ENCODE measurements around the gene VWF. TPM values are rescaled to one million over a fixed set of nuclear protein-coding genes. Genes with fewer than 3 reads are reported as not detected.

VWF gene
- total RNA-seq, 1 donor from 2014 or later: 2.2 TPM

DNA sequence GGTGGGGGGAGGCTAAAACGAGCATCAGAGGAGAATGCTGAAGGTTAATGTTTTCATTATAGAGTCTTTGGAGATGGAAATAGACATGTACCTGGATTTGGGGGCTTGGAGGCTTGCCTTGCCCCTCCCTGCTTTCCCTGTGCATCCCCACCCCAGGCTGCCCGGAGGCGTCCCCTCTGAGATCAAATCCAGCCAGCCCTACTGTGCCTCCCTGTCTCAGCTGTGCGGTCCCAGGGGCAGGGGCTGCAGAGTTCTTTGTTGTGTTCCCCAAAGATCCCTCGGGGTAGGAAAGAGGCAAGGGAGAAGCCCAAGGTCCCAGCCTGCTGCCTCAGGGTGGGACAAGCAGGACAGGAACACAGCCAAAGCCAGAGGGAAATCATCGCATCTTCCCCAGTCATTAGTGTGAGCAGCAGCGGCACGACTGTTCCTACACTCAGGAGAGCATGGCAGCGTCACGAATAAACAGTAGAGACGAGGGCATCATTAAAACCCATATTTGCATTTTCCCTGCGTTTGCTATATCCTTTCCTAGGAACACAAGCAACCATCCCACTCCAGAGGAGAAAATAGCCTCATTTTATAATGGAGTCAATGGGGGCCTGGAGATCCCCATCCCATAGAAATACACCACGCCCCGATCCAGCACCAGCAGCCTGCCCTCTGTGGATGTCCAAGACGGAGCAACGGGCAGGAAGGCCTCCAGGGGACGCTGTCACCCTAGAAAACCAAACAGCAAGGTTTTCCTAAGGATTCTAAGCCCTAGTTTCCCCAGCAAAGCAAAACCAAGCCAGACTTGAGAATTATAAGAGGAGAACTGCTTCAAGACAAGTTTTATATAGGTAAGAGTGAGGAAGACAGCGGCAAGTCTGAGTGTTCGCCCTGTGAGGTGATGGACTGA is 211.8 kb downstream of the VWF start:
- DNase-seq (ENCODE audit: low read depth): no peak

GRCh38 chr12:5912011-5912410 is 212.5 kb downstream of the VWF start:
- DNase-seq (ENCODE audit: low read depth): no peak

DNA sequence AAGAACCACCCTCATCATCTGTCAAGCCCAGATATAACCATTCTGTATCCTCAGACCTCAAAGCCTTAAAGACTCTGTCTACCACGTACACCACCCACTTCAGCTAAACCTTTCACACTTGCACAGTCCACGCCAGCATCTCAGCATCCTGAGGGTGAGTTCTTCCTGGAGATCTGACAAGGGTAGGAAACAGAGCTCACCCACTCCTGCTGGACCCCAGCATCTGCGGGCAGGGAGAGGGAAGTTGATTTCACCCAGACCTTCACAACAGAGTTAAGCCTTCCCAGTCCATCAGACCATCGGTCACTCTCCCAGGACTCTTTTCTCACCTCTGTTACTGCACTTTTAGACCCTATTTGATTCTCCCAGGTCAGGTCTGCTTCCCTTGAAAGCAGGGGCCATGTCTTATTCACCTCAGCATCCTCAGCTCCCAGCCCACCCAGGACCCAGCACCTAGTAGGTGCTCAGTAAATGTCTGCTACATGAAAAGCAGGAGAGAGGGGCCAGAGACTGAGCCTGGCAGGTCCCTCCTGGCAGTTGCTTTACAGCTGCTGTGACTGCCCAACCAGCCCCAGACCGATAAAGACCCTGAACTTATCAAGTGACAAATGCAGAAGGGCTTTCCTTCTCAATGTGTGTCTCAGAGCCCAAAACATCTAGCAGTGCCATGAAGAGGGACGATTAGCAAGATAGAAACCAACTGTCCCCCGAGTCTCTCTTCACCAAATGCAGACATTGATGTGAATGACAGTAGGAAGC is 213.5 kb downstream of the VWF start:
- DNase-seq (ENCODE audit: low read depth): no peak

DNA sequence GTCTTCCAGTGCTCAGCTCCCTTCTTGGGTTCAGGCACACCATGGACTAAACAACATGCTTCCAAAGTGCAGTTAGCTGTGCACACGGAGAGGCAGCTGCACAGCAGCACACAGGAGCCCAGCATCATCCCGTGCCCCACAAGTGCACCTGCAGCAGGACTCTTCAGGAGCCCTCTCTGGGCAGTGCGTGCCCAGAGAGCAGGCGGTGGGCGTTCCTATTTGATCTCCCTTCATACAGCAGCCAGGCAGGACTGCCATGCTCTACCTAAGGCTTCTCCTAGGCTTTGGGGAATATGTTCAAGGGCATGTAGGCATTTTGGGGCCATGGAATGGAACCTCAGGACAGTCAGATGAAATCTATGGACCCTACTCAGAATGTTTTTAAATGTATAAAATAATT is 214.9 kb downstream of the VWF start:
- DNase-seq (ENCODE audit: low read depth): no peak

- no peak for DNase-seq (ENCODE audit: low read depth)
Observed at GRCh38 chr12:5908251-5908650, 216.2 kb downstream of the VWF start.

DNA sequence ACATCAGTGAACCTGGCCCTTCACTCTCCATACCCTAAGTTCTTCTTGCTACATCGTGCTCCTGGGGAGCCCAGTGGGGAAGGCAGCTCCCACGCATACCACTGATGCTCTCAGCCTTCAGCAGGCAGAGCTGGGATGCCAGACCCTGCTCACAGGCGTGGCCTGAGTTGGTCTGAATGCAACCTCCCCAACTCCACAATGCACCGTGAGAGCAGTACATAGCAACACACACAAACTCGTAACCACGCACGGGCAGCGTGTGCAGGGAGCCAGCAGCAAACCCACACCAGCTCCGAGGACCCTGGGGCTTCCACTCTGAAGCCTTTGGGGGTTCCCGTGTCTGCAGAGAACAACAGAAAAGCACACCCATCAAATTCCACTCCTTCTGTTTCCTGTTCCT is 216.7 kb downstream of the VWF start:
- DNase-seq (ENCODE audit: low read depth): peak; percentile 4

DNA sequence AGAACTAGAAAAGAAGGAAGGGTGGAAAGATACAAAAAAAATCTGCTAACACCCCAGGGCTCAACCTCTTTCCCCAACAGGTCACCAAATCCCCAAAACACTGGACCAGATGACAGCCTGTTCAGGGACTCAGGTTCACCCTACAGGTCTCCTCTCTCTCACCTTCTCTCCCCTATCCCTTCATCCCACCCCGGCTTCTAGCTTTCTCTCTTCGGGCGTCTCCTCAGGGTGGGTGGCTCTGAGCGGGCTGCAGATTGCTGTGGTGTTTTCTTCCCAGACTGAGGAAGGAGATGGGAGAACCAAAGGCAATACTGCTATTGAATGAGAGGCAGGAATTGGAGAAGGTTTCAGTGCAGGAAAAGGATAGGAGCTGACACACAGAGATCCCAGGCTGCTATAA is 218.7 kb downstream of the VWF start:
- DNase-seq (ENCODE audit: low read depth): no peak

DNA sequence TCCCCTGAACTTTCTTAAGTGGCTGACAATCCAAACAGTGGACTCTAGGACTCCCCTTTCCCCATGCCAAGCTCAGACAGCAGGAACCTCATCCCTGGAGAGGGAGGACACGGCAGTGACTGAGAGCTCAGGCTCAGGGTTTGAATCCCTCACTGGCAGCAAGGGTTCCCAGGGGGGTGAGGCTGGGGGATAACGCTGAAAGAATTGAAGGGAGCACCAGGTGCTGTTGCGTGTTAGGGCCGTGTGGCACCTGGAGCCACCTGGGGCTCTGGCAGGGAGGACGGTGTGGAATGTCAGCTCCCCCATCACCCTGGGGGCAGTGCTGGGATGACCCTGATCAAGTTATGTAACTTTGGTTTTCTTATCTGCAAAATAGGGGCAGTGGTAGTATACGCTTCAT is 219.5 kb downstream of the VWF start:
- DNase-seq (ENCODE audit: low read depth): no peak

GRCh38 chr12:5904441-5904840 is 220.0 kb downstream of the VWF start:
- DNase-seq (ENCODE audit: low read depth): no peak

- no peak for DNase-seq (ENCODE audit: low read depth)
Observed at GRCh38 chr12:5902736-5903135, 221.7 kb downstream of the VWF start.

DNA sequence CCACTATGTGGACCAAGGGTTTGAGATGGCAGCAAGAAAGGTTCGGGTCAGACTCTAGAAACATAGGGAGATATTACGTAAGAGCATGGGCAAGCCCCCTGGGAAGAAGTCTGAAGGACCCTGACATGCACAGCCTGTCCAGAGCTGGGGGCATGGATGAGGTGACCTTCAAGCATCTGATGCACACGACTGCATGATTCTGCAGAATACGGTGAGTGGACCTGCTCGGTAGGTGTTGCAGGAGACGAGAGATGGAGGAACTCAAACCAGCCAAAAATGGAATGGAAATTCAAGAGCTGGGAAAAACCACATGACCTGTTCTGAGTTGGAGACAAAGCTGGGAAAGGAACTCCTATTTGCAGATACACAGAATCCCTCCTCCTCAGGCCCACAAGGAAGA is 223.1 kb downstream of the VWF start:
- DNase-seq (ENCODE audit: low read depth): no peak

- no peak for DNase-seq (ENCODE audit: low read depth)
Observed at GRCh38 chr12:5900533-5901205, 223.8 kb downstream of the VWF start.

GRCh38 chr12:5900076-5900475 is 224.4 kb downstream of the VWF start:
- DNase-seq (ENCODE audit: low read depth): no peak

GRCh38 chr12:5899675-5900074 is 224.8 kb downstream of the VWF start:
- no peak for DNase-seq (ENCODE audit: low read depth)

- no peak for DNase-seq (ENCODE audit: low read depth)
Observed at GRCh38 chr12:5898874-5899273, 225.6 kb downstream of the VWF start.

Other genes with a start within 250 kb of the VWF start
- 2.4 and 4.5 TPM in 2 replicates for gene ANO2, start 179.4 kb downstream of the VWF start, total RNA-seq
- gene CD9, start 75.7 kb upstream of the VWF start, total RNA-seq: 333 and 1,067 TPM in 2 replicates
- gene PLEKHG6, start 186.0 kb upstream of the VWF start, total RNA-seq: 1.4 and 2.7 TPM in 2 replicates
- gene TNFRSF1A, start 217.4 kb upstream of the VWF start, total RNA-seq: 42.5 and 159 TPM in 2 replicates

Data from renal cortical epithelial cell (primary cell).